ENCODE measurements around the gene XPO6. TPM values are rescaled to one million over a fixed set of nuclear protein-coding genes. Genes with fewer than 3 reads are reported as not detected.

Gene XPO6
- total and polyA plus RNA-seq, 4 donors = 52.9 to 172 (median 126) TPM

GRCh38 chr16:28086186-28087139 is 125.3 kb downstream of the XPO6 start:
- ATAC-seq (ENCODE audit: insufficient read depth, low FRiP score) (no peak), DNase-seq (no peak)
- no peaks in the 10 kb centered on the region for H3K4me1 ChIP-seq (ENCODE audit: control insufficient read depth in 5 of 5, insufficient read depth in 5 of 5, low read length in 5 of 5)
- no peak overlapping the region for H3K9ac ChIP-seq (ENCODE audit: insufficient read depth in 1 of 2, low read length in 2 of 2)
- H3K27me3 ChIP-seq (ENCODE audit: control insufficient read depth in 3 of 3, insufficient read depth in 3 of 3, low read length in 2 of 3) = no peaks in the 10 kb centered on the region
- H3K36me3 ChIP-seq (ENCODE audit: control insufficient read depth in 4 of 4, insufficient read depth in 4 of 4, low read length in 4 of 4) = no peaks in the 10 kb centered on the region
- H3K4me3 ChIP-seq = no peak overlapping the region
- WGBS, 2 donors = 86 to 95% methylated on average over 21 of the region's 21 CpGs
- TF ChIP-seq CTCF (IDR thresholded peaks at IDR 0.05; ENCODE audit: control extremely low read depth, extremely low read depth) = no peak
- peaks cover 0 to 2% (median 0%) of the 10 kb centered on the region in 4 donors for H3K9me3 ChIP-seq (ENCODE audit: control insufficient read depth in 4 of 4, insufficient read depth in 3 of 4, low read length in 3 of 4)
- no peak overlapping the region for H3K27ac ChIP-seq (ENCODE audit: low read depth in 1 of 2, low read length in 1 of 2)

- WGBS, 2 donors = 76 to 81% methylated on average over 12 of the region's 12 CpGs
- no peak for DNase-seq
- Histone ChIP-seq H3K9ac (ENCODE audit: insufficient read depth in 1 of 2, low read length in 2 of 2) (no peak overlapping the region), H3K4me1 (ENCODE audit: control insufficient read depth in 5 of 5, insufficient read depth in 5 of 5, low read length in 5 of 5) (no peaks in the 10 kb centered on the region), H3K27me3 (ENCODE audit: control insufficient read depth in 3 of 3, insufficient read depth in 3 of 3, low read length in 2 of 3) (no peaks in the 10 kb centered on the region), H3K27ac (ENCODE audit: low read depth in 1 of 2, low read length in 1 of 2) (no peak overlapping the region), H3K4me3 (no peak overlapping the region), H3K9me3 (ENCODE audit: control insufficient read depth in 4 of 4, insufficient read depth in 3 of 4, low read length in 3 of 4) (peaks cover 0 to 2% (median 0%) of the 10 kb centered on the region in 4 donors), H3K36me3 (ENCODE audit: control insufficient read depth in 4 of 4, insufficient read depth in 4 of 4, low read length in 4 of 4) (no peaks in the 10 kb centered on the region)
- no peak for ATAC-seq (ENCODE audit: insufficient read depth, low FRiP score)
- TF ChIP-seq CTCF (IDR thresholded peaks at IDR 0.05; ENCODE audit: control extremely low read depth, extremely low read depth) = no peak
Measured at GRCh38 chr16:28085389-28086171, 126.2 kb downstream of the XPO6 start.

- Histone ChIP-seq H3K4me3 (no peak overlapping the region), H3K4me1 (ENCODE audit: control insufficient read depth in 5 of 5, insufficient read depth in 5 of 5, low read length in 5 of 5) (no peaks in the 10 kb centered on the region), H3K36me3 (ENCODE audit: control insufficient read depth in 4 of 4, insufficient read depth in 4 of 4, low read length in 4 of 4) (no peaks in the 10 kb centered on the region), H3K9me3 (ENCODE audit: control insufficient read depth in 4 of 4, insufficient read depth in 3 of 4, low read length in 3 of 4) (peaks cover 0 to 2% (median 0%) of the 10 kb centered on the region in 4 donors), H3K27me3 (ENCODE audit: control insufficient read depth in 3 of 3, insufficient read depth in 3 of 3, low read length in 2 of 3) (no peaks in the 10 kb centered on the region), H3K27ac (ENCODE audit: low read depth in 1 of 2, low read length in 1 of 2) (no peak overlapping the region), H3K9ac (ENCODE audit: insufficient read depth in 1 of 2, low read length in 2 of 2) (no peak overlapping the region)
- ATAC-seq (ENCODE audit: insufficient read depth, low FRiP score) (no peak), DNase-seq (no peak)
- 94 to 96% methylated on average over 6 of the region's 6 CpGs for WGBS, 2 donors
- no peak for TF ChIP-seq CTCF (IDR thresholded peaks at IDR 0.05; ENCODE audit: control extremely low read depth, extremely low read depth)
Measured at GRCh38 chr16:28084209-28084608, 127.6 kb downstream of the XPO6 start.
